Activated naive CD4-positive, alpha-beta T cell treated with anti-CD3 and anti-CD28 coated beads, Interleukin-2, amount 50 U/mL, for 16 hours (primary cell): ENCODE results near the gene C1orf56.
A peak's percentile ranks its signal among the peaks of the same experiment; 100 is the strongest.

Source experiments
- DNase-seq: peaks from one replicate; pipeline ENCODE4 v3.0.0-alpha.2; 2020

C1orf56 gene, protein sequence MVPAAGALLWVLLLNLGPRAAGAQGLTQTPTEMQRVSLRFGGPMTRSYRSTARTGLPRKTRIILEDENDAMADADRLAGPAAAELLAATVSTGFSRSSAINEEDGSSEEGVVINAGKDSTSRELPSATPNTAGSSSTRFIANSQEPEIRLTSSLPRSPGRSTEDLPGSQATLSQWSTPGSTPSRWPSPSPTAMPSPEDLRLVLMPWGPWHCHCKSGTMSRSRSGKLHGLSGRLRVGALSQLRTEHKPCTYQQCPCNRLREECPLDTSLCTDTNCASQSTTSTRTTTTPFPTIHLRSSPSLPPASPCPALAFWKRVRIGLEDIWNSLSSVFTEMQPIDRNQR

DNA sequence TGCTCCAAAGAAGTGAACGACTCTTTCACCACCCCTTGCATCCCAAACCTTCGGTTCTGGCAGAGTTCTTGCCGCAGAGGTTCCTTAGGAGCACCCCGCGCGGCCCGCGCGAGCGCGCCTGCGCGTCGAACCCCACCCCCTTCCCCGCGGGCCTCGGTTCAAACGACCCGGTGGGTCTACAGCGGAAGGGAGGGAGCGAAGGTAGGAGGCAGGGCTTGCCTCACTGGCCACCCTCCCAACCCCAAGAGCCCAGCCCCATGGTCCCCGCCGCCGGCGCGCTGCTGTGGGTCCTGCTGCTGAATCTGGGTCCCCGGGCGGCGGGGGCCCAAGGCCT lies at the start of gene C1orf56:
TSS of gene C1orf56 (plus strand) at position 161 of the 334 bp plus-strand sequence. CDS start at position 258, 97 bp downstream.
- peak; percentile 63 for DNase-seq

DNA sequence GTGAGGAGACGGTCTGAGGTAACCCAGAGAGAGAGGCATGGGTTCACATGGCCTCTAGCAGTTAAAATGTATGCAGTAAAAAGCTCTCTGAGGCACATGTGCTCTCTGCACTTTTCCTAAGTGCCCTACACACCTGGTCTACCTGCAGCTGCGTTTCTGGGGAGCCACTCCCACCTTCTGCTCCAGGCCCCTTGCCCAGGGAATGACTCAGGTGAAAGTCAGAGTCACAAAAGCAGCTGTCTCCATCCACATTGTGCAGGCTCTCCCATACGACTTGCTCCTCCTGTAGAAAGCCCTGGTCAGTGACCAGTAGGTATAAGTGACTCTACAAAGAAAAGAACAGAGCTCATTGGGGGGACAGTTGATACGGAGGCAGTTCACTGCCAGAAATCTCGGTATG lies 49.6 kb upstream of the C1orf56 start:
- no peak for DNase-seq

GRCh38 chr1:150999051-150999674 lies 48.4 kb upstream of the C1orf56 start:
- no peak for DNase-seq

- DNase-seq, result no peak
These were observed 47.6 kb upstream of the C1orf56 start for GRCh38 chr1:150999926-151000325.

GRCh38 chr1:151000408-151000807 lies 47.1 kb upstream of the C1orf56 start:
- no peak for DNase-seq

- DNase-seq, result no peak
These were observed 45.9 kb upstream of the C1orf56 start for GRCh38 chr1:151001602-151002001.

GRCh38 chr1:151002051-151002450 lies 45.5 kb upstream of the C1orf56 start:
- DNase-seq, result no peak

GRCh38 chr1:151002611-151003010 lies 44.9 kb upstream of the C1orf56 start:
- no peak for DNase-seq

- no peak for DNase-seq
These were observed 44.4 kb upstream of the C1orf56 start for GRCh38 chr1:151003180-151003579.

- no peak for DNase-seq
These were observed 41.7 kb upstream of the C1orf56 start for GRCh38 chr1:151005729-151006319.

DNA sequence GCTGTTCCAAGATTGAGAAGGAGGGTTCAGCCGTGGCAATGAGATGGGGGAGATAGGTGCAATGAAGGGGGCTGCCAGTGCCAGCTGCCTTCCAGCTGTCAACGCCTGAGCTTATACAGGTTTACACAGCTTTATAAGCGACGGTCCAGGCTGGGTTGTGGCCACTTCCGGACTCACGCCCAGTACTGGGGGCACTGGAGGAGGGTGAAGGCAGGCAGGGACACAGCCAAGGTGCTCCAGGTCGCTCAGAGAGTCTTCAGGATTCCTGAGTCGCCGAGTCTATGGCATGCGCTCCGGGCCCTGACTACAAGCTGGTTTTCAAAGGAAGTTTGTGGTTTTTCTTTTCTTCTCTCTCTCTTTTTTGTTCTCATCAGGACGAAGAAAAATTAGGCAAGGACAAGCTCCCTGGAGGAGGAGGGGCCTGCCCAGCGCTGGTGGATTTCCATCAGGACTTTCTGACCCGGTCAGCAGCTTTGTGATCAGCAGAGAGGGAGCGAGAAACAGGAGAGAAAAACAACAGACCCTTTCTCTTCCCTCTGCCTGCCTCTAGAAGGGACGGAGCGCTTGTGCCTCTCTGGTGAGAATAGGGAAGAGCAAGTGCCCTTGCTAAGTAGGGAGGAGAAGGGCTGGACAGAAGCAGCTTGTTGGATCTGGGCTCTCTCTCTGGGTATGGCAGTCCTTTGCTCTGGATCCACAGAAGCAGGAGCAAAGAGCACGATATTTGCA lies 41.1 kb upstream of the C1orf56 start, which contains the start of gene MINDY1:
TSS of gene MINDY1 (minus strand) at position 576 of the 726 bp plus-strand sequence. CDS start 4,285 bp downstream, outside the sequence.
- DNase-seq, result peak; percentile 23

GRCh38 chr1:151007853-151008243 lies 39.7 kb upstream of the C1orf56 start:
- no peak for DNase-seq

GRCh38 chr1:151008244-151009205 lies 39.0 kb upstream of the C1orf56 start, which contains the start of gene PRUNE1:
Gene PRUNE1 (plus strand): TSS chr1:151008449. CDS start chr1:151008633, 184 bp downstream.
- DNase-seq, result peak; percentile 97

- peak; percentile 16 for DNase-seq
These were observed 38.4 kb upstream of the C1orf56 start for GRCh38 chr1:151009206-151009587.

DNA sequence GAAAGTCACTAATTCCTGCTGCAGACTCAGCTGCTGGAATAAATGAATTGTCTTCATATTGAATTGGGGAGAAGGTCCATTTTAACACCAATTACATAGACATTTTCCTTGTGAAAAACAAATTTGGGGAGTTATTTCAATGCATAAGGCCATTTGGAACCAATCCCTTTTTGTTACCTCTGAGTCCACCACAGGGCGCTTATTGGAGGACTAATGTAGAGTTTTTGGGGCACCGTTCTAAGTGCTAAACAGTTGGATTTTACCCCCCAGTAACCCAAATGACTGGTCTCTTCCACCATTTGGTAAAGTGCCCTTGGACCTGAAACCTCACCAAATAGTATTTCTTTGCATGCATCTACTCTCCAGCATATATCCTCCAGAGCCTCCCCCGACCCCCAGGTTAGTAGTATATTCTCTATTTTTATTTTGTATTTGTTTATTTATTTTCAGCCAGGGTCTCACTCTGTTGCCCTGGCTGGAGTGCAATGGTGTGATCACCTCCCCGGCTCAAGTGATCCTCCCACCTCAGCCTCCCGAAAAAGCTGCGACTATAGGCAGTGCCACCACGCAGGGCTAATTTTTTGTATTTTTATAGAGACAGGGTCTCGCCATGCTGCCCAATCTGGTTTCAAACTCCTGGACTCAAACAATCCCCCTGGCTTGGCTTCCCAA lies 37.7 kb upstream of the C1orf56 start:
- no peak for DNase-seq

DNA sequence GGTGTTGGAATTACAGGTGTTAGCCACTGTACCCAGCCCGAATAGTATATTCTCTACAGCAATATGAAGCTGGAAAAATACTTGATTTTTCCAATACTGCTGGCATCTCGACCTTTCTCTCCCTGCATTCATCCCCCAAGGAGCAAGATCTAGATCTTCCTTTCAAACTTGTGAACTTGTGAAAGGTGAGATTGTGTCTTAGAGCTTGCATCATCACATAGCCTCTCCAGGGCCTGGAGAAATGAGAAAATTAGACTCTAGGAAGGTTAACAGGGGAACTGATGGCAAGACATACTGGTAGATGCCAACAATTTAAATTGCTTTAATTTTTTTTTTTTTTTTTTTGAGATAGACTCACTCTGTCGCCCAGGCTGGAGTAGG lies 37.2 kb upstream of the C1orf56 start:
- no peak for DNase-seq

DNA sequence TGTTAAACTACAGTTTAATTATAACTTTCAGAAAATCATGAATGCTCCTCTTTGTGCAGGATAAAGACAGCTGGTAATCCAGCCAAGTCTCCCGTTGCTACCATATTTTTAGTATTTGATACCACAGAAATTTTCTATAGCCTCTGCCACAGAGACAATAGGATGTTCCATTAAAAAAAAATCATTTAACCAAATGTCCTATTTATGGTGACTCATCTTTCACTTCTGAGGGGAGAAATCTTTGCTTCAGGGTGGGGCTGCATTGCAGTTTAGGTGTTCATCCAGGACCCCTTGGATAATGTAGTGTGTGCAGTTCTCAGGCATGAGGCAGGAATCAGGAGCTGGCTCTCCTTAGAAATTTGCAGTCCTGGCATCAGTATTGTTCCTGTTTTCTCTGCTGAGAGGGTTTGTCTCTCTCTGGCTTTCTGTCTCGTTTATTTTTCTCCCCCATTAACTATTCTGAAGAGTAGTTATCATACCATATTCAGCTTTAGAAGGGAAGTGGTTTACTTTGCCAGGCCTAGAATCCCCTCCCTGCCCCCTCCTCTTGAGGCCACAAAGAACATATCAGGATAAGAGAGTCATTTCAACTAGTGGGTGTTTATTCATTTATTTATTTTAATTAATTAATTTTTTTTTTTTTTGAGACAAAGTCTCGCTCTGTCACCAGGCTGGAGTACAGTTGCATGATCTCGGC lies 36.2 kb upstream of the C1orf56 start:
- DNase-seq, result no peak

DNA sequence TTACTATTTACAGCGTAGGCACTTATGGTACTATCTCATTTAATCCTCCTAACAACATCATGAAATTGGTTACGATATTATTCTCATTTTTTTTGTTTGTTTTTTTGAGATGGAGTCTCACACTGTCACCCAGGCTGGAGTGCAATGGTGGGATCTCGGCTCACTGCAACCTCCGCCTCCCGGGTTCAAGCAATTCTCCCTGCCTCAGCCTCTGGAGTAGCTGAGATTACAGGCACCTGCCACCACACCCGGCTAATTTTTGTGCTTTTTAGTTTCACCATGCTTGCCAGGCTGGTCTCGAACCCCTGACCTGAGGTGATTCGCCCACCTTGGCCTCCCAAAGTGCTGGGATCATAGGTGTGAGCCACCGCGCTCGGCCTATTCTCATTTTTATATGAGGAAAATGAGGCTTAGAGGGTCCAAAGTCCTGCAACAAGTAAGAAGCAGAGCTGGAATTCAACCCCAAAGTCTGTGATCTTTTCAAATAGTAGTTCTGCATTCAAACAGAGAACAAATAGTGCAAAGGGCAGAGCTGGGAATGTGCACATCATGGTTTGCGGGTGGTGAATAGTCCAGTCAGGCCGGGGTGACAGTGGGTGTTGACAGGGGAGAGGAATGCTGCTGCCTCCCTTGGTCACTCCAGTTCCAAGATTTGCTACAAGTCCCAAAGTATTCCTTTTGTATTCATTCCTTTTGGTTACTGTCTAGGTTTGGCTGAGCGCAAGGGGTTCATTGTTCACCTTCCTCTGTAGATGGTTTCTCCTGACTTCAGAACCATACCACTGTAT lies 34.7 kb upstream of the C1orf56 start:
- DNase-seq, result no peak

DNA sequence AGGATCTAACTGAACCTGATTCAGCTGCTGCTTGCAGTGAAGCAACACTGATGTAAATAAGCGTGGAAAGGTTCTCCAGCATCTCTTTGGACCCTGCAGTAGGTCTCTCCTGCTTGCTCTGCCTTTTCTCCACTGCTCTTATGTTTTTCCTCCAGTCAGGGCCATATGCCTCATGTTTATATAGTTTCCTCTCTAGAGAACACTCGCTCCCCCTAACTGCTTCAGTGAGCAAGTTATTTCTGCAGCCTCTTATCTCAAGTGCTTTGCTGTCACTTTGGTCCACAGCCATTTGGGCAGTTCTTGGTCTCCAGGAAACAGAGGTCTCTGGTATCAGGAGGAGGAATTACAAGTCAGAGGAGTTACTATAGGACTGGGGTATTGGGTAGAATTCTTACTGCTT lies 34.0 kb upstream of the C1orf56 start:
- DNase-seq, result no peak

- peak; percentile 84 for DNase-seq
These were observed 22.9 kb upstream of the C1orf56 start for GRCh38 chr1:151024540-151025146.
